A549 (cell line): ENCODE results near the gene LYSMD1.

Experiments
- FOSL2 ChIP-seq, 2 experiments: fragments of 450-650 bp in 1 of 2; fragments of >200 bp in 1 of 2; sonication (Bioruptor Twin) in 1 of 2; formaldehyde crosslinking; IDR thresholded peaks; 2 replicates each; pipeline versions ENCODE4 v1.5.0 to v1.6.1; 2016 to 2020; ENCODE audit warnings: mild to moderate bottlenecking in 1 of 2, moderate library complexity in 1 of 2
- PHF8 ChIP-seq: fragments of 200-600 bp; sonication (generic); IDR thresholded peaks from 2 replicates; pipeline ENCODE4 v1.6.1; 2016; ENCODE audit warnings: low read depth, mild to moderate bottlenecking, antibody characterized with exemption, moderate library complexity, borderline replicate concordance
- POLR2A ChIP-seq: IDR thresholded peaks from 2 replicates; pipeline ENCODE4 v1.6.1; 2012; ENCODE audit warnings: mild to moderate bottlenecking, low read length
- RAD21 ChIP-seq, 2 experiments: fragments of >200 bp in 1 of 2; sonication (Bioruptor Twin) in 1 of 2; formaldehyde crosslinking in 1 of 2; IDR thresholded peaks in 1 of 2; conservative IDR thresholded peaks in 1 of 2; 2 replicates in 1 of 2; 3 replicates in 1 of 2; pipeline ENCODE4 v1.6.1; 2012 to 2018; ENCODE audit warnings: inconsistent platforms in 1 of 2
- SMC3 ChIP-seq: fragments of >200 bp; sonication (Bioruptor Twin); formaldehyde crosslinking; IDR thresholded peaks from 3 replicates; pipeline ENCODE4 v1.6.1; 2018; ENCODE audit warnings: inconsistent platforms
- ZSCAN20 ChIP-seq: fragments of 250-450 bp; sonication (Bioruptor Pico); IDR thresholded peaks from 2 replicates; pipeline ENCODE4 v1.8.0; 2022; ENCODE audit warnings: mild to moderate bottlenecking, moderate library complexity
- TF ChIP-seq, protein P1 (sequence below): IDR thresholded peaks from 2 replicates; pipeline ENCODE4 v1.6.1; 2012
- TF ChIP-seq, protein P2 (sequence below): fragments of >200 bp; sonication (Bioruptor Twin); formaldehyde crosslinking; IDR thresholded peaks from 3 replicates; pipeline ENCODE4 v1.5.1; 2016
- TF ChIP-seq, protein P3 (sequence below): fragments of 200-600 bp; sonication (generic); IDR thresholded peaks from 2 replicates; pipeline ENCODE4 v1.6.1; 2016; ENCODE audit warnings: antibody characterized with exemption, mild to moderate bottlenecking, moderate library complexity

DNA sequence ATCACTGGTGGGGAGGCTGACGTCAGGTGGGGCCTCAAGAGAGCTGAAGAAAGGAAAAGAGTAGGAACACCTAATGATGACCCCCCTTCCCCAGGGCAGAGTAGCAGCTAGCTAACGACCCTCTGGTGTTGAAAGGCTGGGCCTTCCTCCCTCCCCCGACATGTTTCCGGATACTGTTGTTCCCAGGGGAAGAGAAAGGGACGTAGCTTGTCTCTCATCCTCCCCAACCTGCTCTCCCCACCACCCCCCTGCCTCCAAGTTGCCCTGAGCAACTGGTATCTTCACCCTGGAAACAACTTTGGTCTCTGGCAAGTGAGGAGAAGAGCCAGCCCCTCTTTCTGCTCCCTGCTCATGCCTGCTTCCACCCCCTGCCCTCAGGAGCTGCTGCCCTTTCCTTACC lies 21.7 kb downstream of the LYSMD1 start:
- TF ChIP-seq, protein P1, sequence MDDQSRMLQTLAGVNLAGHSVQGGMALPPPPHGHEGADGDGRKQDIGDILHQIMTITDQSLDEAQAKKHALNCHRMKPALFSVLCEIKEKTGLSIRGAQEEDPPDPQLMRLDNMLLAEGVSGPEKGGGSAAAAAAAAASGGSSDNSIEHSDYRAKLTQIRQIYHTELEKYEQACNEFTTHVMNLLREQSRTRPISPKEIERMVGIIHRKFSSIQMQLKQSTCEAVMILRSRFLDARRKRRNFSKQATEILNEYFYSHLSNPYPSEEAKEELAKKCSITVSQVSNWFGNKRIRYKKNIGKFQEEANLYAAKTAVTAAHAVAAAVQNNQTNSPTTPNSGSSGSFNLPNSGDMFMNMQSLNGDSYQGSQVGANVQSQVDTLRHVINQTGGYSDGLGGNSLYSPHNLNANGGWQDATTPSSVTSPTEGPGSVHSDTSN: no peak
- TF ChIP-seq, protein P2, sequence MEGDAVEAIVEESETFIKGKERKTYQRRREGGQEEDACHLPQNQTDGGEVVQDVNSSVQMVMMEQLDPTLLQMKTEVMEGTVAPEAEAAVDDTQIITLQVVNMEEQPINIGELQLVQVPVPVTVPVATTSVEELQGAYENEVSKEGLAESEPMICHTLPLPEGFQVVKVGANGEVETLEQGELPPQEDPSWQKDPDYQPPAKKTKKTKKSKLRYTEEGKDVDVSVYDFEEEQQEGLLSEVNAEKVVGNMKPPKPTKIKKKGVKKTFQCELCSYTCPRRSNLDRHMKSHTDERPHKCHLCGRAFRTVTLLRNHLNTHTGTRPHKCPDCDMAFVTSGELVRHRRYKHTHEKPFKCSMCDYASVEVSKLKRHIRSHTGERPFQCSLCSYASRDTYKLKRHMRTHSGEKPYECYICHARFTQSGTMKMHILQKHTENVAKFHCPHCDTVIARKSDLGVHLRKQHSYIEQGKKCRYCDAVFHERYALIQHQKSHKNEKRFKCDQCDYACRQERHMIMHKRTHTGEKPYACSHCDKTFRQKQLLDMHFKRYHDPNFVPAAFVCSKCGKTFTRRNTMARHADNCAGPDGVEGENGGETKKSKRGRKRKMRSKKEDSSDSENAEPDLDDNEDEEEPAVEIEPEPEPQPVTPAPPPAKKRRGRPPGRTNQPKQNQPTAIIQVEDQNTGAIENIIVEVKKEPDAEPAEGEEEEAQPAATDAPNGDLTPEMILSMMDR: no peak
- TF ChIP-seq ZSCAN20 (CRISPR knock-in tag) (no peak), POLR2A (no peak), PHF8 (no peak), RAD21 (conservative IDR thresholded peaks at IDR 0.05 in 1 of 2, IDR thresholded peaks at IDR 0.05 in 1 of 2) (no peak), FOSL2 (IDR thresholded peaks at IDR 0.05) (no peak), FOSL2 (CRISPR knock-in tag; IDR thresholded peaks at IDR 0.05) (no peak), SMC3 (no peak)
- TF ChIP-seq, protein P3, sequence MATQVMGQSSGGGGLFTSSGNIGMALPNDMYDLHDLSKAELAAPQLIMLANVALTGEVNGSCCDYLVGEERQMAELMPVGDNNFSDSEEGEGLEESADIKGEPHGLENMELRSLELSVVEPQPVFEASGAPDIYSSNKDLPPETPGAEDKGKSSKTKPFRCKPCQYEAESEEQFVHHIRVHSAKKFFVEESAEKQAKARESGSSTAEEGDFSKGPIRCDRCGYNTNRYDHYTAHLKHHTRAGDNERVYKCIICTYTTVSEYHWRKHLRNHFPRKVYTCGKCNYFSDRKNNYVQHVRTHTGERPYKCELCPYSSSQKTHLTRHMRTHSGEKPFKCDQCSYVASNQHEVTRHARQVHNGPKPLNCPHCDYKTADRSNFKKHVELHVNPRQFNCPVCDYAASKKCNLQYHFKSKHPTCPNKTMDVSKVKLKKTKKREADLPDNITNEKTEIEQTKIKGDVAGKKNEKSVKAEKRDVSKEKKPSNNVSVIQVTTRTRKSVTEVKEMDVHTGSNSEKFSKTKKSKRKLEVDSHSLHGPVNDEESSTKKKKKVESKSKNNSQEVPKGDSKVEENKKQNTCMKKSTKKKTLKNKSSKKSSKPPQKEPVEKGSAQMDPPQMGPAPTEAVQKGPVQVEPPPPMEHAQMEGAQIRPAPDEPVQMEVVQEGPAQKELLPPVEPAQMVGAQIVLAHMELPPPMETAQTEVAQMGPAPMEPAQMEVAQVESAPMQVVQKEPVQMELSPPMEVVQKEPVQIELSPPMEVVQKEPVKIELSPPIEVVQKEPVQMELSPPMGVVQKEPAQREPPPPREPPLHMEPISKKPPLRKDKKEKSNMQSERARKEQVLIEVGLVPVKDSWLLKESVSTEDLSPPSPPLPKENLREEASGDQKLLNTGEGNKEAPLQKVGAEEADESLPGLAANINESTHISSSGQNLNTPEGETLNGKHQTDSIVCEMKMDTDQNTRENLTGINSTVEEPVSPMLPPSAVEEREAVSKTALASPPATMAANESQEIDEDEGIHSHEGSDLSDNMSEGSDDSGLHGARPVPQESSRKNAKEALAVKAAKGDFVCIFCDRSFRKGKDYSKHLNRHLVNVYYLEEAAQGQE: no peak
